ENCODE data around the gene NFRKB. TPM values are rescaled to one million over a fixed set of nuclear protein-coding genes. Genes with fewer than 3 reads are reported as not detected.

The NFRKB gene
- 13.2 TPM for polyA plus RNA-seq (2013, experiment 1 of 2; ENCODE audit: insufficient read length)
- polyA plus RNA-seq (2013, experiment 2 of 2; ENCODE audit: insufficient read length) = 14.3 TPM

GRCh38 chr11:129895126-129896041, at the start of gene NFRKB:
NFRKB (minus strand) TSS chr11:129895578; CDS start chr11:129892849, 2,729 bp downstream.
- DNase-seq = peak; percentile 78

- no peak for DNase-seq
These were observed 49.3 kb upstream of the NFRKB start for GRCh38 chr11:129944696-129945095.

- no peak for DNase-seq
These were observed 47.7 kb upstream of the NFRKB start for GRCh38 chr11:129943036-129943435.

GRCh38 chr11:129939510-129939909, 44.1 kb upstream of the NFRKB start:
- no peak for DNase-seq

GRCh38 chr11:129938764-129939163, 43.4 kb upstream of the NFRKB start:
- no peak for DNase-seq

GRCh38 chr11:129937592-129938238, 42.3 kb upstream of the NFRKB start:
- no peak for DNase-seq

- no peak for DNase-seq
These were observed 40.3 kb upstream of the NFRKB start for GRCh38 chr11:129935723-129936122.

GRCh38 chr11:129933891-129934290, 38.5 kb upstream of the NFRKB start:
- no peak for DNase-seq

- DNase-seq = no peak
These were observed 37.9 kb upstream of the NFRKB start for GRCh38 chr11:129933262-129933661.

- DNase-seq = no peak
These were observed 37.1 kb upstream of the NFRKB start for GRCh38 chr11:129932381-129933067.

GRCh38 chr11:129930743-129931142, 35.4 kb upstream of the NFRKB start:
- no peak for DNase-seq

GRCh38 chr11:129930296-129930695, 34.9 kb upstream of the NFRKB start:
- DNase-seq = no peak

GRCh38 chr11:129929721-129930120, 34.3 kb upstream of the NFRKB start:
- no peak for DNase-seq

GRCh38 chr11:129928923-129929692, 33.7 kb upstream of the NFRKB start:
- DNase-seq = no peak

GRCh38 chr11:129922674-129923073, 27.3 kb upstream of the NFRKB start:
- no peak for DNase-seq

GRCh38 chr11:129918361-129918760, 23.0 kb upstream of the NFRKB start:
- DNase-seq = no peak

- no peak for DNase-seq
These were observed 21.9 kb upstream of the NFRKB start for GRCh38 chr11:129917231-129917630.

GRCh38 chr11:129911298-129911697, 15.9 kb upstream of the NFRKB start:
- DNase-seq = no peak

- DNase-seq = no peak
These were observed 15.0 kb upstream of the NFRKB start for GRCh38 chr11:129910360-129910759.

GRCh38 chr11:129905402-129905801, 10.0 kb upstream of the NFRKB start:
- DNase-seq = no peak

GRCh38 chr11:129896062-129896461, 684 bp upstream of the NFRKB start:
- no peak for DNase-seq
